Measurements from ENCODE around the gene CAVIN1.
"Not testable (repeated sequence)": the region's sequence is repeated elsewhere in the genome, so short reads cannot be mapped to it uniquely, and the experiment has no call there.

Gene CAVIN1

GRCh38 chr17:42404326-42405055 lies 18.6 kb downstream of the CAVIN1 start:
- DNase-seq, result no peak

- DNase-seq, result no peak
These were observed 19.9 kb downstream of the CAVIN1 start for GRCh38 chr17:42403150-42403549.

GRCh38 chr17:42402117-42402516 lies 20.9 kb downstream of the CAVIN1 start:
- DNase-seq, result no peak

- not testable (repeated sequence) for DNase-seq
These were observed 22.1 kb downstream of the CAVIN1 start for GRCh38 chr17:42400844-42401375.

GRCh38 chr17:42399948-42400843 lies 22.9 kb downstream of the CAVIN1 start:
- DNase-seq, result no peak

- DNase-seq, result peak; percentile 61
These were observed 23.9 kb downstream of the CAVIN1 start for GRCh38 chr17:42399121-42399520.

GRCh38 chr17:42395601-42396000 lies 27.5 kb downstream of the CAVIN1 start:
- DNase-seq, result not testable (repeated sequence)

- no peak for DNase-seq
These were observed 28.2 kb downstream of the CAVIN1 start for GRCh38 chr17:42394838-42395237.

- DNase-seq, result no peak
These were observed 30.2 kb downstream of the CAVIN1 start for GRCh38 chr17:42392692-42393415.

- not testable (repeated sequence) for DNase-seq
These were observed 31.6 kb downstream of the CAVIN1 start for GRCh38 chr17:42391439-42391838.

- no peak for DNase-seq
These were observed 33.2 kb downstream of the CAVIN1 start for GRCh38 chr17:42389899-42390298.

GRCh38 chr17:42389135-42389417 lies 34.0 kb downstream of the CAVIN1 start:
- peak; percentile 69 for DNase-seq

- DNase-seq, result peak; percentile 100
These were observed 34.5 kb downstream of the CAVIN1 start, which contains the start of gene STAT3 for GRCh38 chr17:42388381-42389134. TSS of gene STAT3 (minus strand) at chr17:42388442. CDS start at chr17:42348516, 39,926 bp downstream.

GRCh38 chr17:42387661-42388380 lies 35.2 kb downstream of the CAVIN1 start:
- peak; percentile 47 for DNase-seq

GRCh38 chr17:42386777-42387657 lies 36.0 kb downstream of the CAVIN1 start:
- DNase-seq, result no peak

- no peak for DNase-seq
These were observed 41.2 kb downstream of the CAVIN1 start for GRCh38 chr17:42381898-42382297.

- no peak for DNase-seq
These were observed 42.1 kb downstream of the CAVIN1 start for GRCh38 chr17:42380935-42381334.

- no peak for DNase-seq
These were observed 44.0 kb downstream of the CAVIN1 start for GRCh38 chr17:42378959-42379594.

- no peak for DNase-seq
These were observed 44.6 kb downstream of the CAVIN1 start for GRCh38 chr17:42378359-42378958.

GRCh38 chr17:42373896-42374295 lies 49.2 kb downstream of the CAVIN1 start:
- DNase-seq, result no peak

All from NCI-H1092 treated with DMSO at 0.1 percent for 48 hours (cell line).